ENCODE results near the gene MPDU1. TPM values are rescaled to one million over a fixed set of nuclear protein-coding genes. Genes with fewer than 3 reads are reported as not detected.

Gene MPDU1
- total RNA-seq, 1 experiment from 2014 or later: 50.9 TPM

DNA sequence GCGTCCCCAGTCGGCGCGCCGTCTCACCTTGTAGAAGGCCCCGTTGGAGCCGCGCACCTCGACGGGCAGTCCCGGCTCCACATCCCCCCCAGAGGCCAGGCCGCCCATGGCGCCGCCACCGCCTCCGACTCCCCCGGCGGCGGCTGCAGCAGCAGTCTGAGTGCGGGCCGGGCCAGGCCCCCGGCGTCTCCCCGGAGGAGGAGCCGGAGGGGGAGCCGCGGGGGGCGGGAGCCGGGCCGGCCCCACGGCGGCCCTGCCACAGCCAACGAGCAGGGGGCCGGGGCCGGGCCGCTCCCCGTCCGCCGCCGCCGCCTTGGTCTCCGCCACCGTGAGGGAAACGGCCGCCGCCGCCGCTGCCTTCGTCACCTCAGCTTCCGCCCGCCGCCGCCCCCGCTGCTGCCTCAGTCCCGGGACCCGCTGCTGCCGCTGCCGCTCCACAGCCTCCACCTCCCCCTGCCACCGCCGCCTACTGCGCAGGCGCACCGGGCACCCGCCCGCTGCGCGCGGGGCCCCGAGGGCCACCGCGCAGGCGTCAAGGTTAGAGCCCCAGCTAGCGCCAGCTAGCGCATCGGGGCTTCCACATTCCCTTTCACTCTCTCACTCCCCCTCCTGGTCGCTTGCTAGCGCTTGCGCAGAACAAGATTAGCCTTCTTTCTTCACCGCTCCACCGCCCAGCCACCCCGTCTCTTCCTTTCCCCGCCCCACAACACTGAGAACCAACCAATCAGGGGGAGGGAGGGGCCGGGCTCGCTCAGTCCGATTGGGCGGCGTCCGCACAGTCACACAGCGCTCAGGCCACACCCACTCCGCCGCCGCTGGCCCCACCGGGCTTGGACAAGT, 31.0 kb downstream of the MPDU1 start, which contains the start of gene FXR2:
Gene FXR2 (minus strand): TSS at position 473 of the 840 bp plus-strand sequence. CDS start 365 bp downstream, at position 108.
- H3K4me1 ChIP-seq (ENCODE audit: control insufficient read depth in 1 of 2, insufficient read depth in 2 of 2, low read length in 2 of 2): peaks cover 12 to 22% of the 10 kb centered on the region in 2 experiments
- ChIA-PET POLR2A (interaction anchor here (0.8 to 2.5 kb wide), 5 partner anchors 13 to 73 kb away, joined by 4 to 27 read pairs (median 7); partner anchors contain the start of genes MPDU1, SAT2, SHBG and TP53), CTCF (interaction anchor here (0.8 to 2.1 kb wide), 6 partner anchors 9 to 73 kb away, joined by 3 to 16 read pairs (median 4); partner anchors contain the start of genes SAT2, TP53 and WRAP53), RAD21 (ENCODE audit: low non-redundant PET in 1 of 2, low total read pairs in 2 of 2, uncharacterized antibody in 2 of 2, unreplicated experiment in 2 of 2) (interaction anchor here in 1 of 2 experiments (0.7 to 1.0 kb wide), 2 partner anchors 72 to 139 kb away, joined by 3 read pairs; no protein-coding TSS in a partner anchor)
- no peaks in the 10 kb centered on the region for H3K27me3 ChIP-seq (ENCODE audit: insufficient read depth, low read length)
- peaks cover 7 to 17% of the 10 kb centered on the region in 2 experiments for H3K36me3 ChIP-seq (ENCODE audit: control insufficient read depth in 1 of 2, insufficient read depth in 2 of 2, low read length in 2 of 2)
- peak within 1 kb of the TSS; percentile 64 to 87 for H3K4me3 ChIP-seq (replicated peaks in 1 of 2; ENCODE audit: low read depth in 1 of 2, low read length in 2 of 2)
- intact Hi-C loops (cut with micrococcal nuclease): loop anchor here (2.0 kb wide), 1 partner anchor 72 kb away; the partner anchor contains the start of gene TP53
- no peak within 1 kb of the TSS for H2AFZ ChIP-seq (ENCODE audit: low read depth, low read length, poor library complexity, severe bottlenecking)
- H3K9ac ChIP-seq (ENCODE audit: low read length): peak within 1 kb of the TSS; percentile 75
- ATAC-seq (peak; percentile 93), DNase-seq (ENCODE audit: low read depth, low spot score) (peak; percentile 100)
- no peak for TF ChIP-seq SIN3A (IDR thresholded peaks at IDR 0.05; ENCODE audit: low read depth)
- TF ChIP-seq EZH2 (IDR thresholded peaks at IDR 0.05): no peak
- peak; percentile 7 for TF ChIP-seq YY1 (IDR thresholded peaks at IDR 0.05; ENCODE audit: extremely low read depth, insufficient replicate concordance, low read depth, low read length)
- TF ChIP-seq JUND (IDR thresholded peaks at IDR 0.05): no peak
- TF ChIP-seq ZFX (IDR thresholded peaks at IDR 0.05): peak; percentile 91
- peak; percentile 55 to 86 (median 65) for TF ChIP-seq CTCF (IDR thresholded peaks at IDR 0.05 in 2 of 3, conservative IDR thresholded peaks at IDR 0.05 in 1 of 3; ENCODE audit: borderline replicate concordance in 1 of 3, insufficient read depth in 1 of 3, low read depth in 2 of 3, low read length in 2 of 3)
- TF ChIP-seq POLR2AphosphoS5 (IDR thresholded peaks at IDR 0.05; ENCODE audit: low read depth, low read length): peak; percentile 86
- no peak for TF ChIP-seq EZH2phosphoT487 (IDR thresholded peaks at IDR 0.05; ENCODE audit: borderline replicate concordance)
- TF ChIP-seq SP1 (IDR thresholded peaks at IDR 0.05; ENCODE audit: low read depth): peak; percentile 89
- no TSS peak for BruUV-seq (replicated peaks)
- no peaks in the 10 kb centered on the region for H3K9me3 ChIP-seq (ENCODE audit: control insufficient read depth in 1 of 2, insufficient read depth in 1 of 2, low read depth in 1 of 2, low read length in 2 of 2)
- peaks cover 45% of the 10 kb centered on the region for H3K79me2 ChIP-seq (ENCODE audit: insufficient read depth, low read length)
- H4K20me1 ChIP-seq (ENCODE audit: insufficient read depth): no peaks in the 10 kb centered on the region
- H3K9me2 ChIP-seq (ENCODE audit: insufficient read depth): no peaks in the 10 kb centered on the region
- peak within 1 kb of the TSS; percentile 86 for H3K4me2 ChIP-seq (ENCODE audit: low read length)
- H3K27ac ChIP-seq (ENCODE audit: low read depth, low read length): peak within 1 kb of the TSS; percentile 96

Measured in HCT116 (cell line).